ENCODE results near the gene PCNX2.
A peak's percentile ranks its signal among the peaks of the same experiment; 100 is the strongest.

DNA sequence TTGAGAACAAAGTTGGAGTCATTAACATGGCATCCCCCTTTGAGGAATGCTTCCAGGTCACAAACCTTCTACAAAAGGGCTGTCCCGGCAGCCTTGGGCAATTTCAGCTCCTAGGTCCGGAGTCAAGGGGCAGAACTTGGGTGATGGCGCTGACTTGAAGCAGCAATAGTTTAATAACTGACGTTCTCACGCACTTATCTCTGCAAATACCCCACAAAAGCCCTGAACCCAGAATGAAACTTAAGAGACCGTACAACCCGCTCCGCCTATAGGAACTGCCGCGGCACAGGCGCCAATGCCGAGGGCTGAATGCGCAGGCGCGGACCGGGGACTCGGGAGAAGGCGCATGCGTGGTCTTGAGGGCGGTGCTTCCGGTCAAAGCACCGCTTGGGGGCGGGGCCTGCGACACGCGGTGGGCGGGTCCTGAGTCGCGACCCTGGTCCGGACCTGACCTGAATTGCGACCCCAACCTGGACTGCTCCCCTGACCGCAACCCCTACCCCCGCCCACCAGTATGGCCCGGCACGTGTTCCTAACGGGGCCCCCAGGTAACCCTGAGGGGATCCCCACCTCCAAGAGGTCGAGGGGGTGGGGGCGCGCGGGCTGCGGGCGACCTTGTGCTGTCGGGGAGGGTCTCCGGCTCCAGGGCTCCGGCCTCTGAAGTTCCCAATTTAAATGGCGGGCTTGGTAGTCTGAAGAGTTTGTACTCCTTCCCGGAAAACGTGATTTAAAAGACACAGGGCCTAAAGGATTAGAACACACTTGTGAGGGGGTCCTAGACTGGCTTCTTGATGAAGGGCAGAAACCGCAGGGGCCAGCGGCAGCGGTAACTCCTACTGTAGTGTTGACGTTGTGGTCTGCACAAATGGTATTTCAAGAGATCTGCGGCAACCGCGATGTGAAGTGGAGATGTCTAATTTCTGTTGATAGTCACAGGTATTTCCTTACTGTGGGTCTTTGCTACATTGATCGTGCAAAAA lies 345.0 kb downstream of the PCNX2 start, which contains the start of gene NTPCR:
- TF ChIP-seq, protein P1, sequence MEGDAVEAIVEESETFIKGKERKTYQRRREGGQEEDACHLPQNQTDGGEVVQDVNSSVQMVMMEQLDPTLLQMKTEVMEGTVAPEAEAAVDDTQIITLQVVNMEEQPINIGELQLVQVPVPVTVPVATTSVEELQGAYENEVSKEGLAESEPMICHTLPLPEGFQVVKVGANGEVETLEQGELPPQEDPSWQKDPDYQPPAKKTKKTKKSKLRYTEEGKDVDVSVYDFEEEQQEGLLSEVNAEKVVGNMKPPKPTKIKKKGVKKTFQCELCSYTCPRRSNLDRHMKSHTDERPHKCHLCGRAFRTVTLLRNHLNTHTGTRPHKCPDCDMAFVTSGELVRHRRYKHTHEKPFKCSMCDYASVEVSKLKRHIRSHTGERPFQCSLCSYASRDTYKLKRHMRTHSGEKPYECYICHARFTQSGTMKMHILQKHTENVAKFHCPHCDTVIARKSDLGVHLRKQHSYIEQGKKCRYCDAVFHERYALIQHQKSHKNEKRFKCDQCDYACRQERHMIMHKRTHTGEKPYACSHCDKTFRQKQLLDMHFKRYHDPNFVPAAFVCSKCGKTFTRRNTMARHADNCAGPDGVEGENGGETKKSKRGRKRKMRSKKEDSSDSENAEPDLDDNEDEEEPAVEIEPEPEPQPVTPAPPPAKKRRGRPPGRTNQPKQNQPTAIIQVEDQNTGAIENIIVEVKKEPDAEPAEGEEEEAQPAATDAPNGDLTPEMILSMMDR (IDR thresholded peaks at IDR 0.05) = peak in 2 of 4 experiments; percentile 30 to 36
- TF ChIP-seq POLR2A (IDR thresholded peaks at IDR 0.05) = peak; percentile 47
- peak; percentile 95 for TF ChIP-seq POLR2AphosphoS5 (IDR thresholded peaks at IDR 0.05)

Data from prostate gland (tissue), 2 donors.